GM12875 (cell line): ENCODE results near the gene STXBP1.
"Not testable (repeated sequence)": the region's sequence is repeated elsewhere in the genome, so short reads cannot be mapped to it uniquely, and the experiment has no call there.

ENCODE experiments used
- H3K4me3 ChIP-seq: one replicate; pipeline ENCODE4 v1.5.1; 2011; ENCODE audit warnings: low read depth, low read length, control low read depth
- CTCF ChIP-seq: IDR thresholded peaks from 2 replicates; pipeline ENCODE4 v1.5.1; 2011; ENCODE audit warnings: low read depth, mild to moderate bottlenecking, control low read depth, inconsistent platforms, low read length, moderate library complexity, borderline replicate concordance; ENCODE audit not compliant: insufficient read depth

Gene STXBP1

GRCh38 chr9:127571971-127572370 lies 40.1 kb upstream of the STXBP1 start:
- no peak overlapping the region for H3K4me3 ChIP-seq
- no peak for TF ChIP-seq CTCF

GRCh38 chr9:127572961-127573721 lies 38.9 kb upstream of the STXBP1 start:
- no peak overlapping the region for H3K4me3 ChIP-seq
- no peak for TF ChIP-seq CTCF

GRCh38 chr9:127574072-127574993 lies 37.7 kb upstream of the STXBP1 start:
- no peak for TF ChIP-seq CTCF
- H3K4me3 ChIP-seq: no peak overlapping the region

GRCh38 chr9:127575875-127576778 lies 36.0 kb upstream of the STXBP1 start:
- TF ChIP-seq CTCF: no peak
- no peak overlapping the region for H3K4me3 ChIP-seq

- not testable (repeated sequence) for H3K4me3 ChIP-seq
Measured at GRCh38 chr9:127577194-127577593, 34.9 kb upstream of the STXBP1 start.

- TF ChIP-seq CTCF: no peak
- no peak overlapping the region for H3K4me3 ChIP-seq
Measured at GRCh38 chr9:127578627-127578951, 33.5 kb upstream of the STXBP1 start.

- TF ChIP-seq CTCF: no peak
- H3K4me3 ChIP-seq: no peak overlapping the region
Measured at GRCh38 chr9:127578952-127579853, 32.9 kb upstream of the STXBP1 start.
